NCI-H1105 treated with DMSO at 0.1 percent for 48 hours (cell line): ENCODE measurements around the gene ADI1.
A peak's percentile ranks its signal among the peaks of the same experiment; 100 is the strongest.
"Not testable (repeated sequence)": the region's sequence is repeated elsewhere in the genome, so short reads cannot be mapped to it uniquely, and the experiment has no call there.

Source experiments
- DNase-seq: peaks from one replicate; lab custom pipeline; 2025; lab: John Stamatoyannopoulos, UW

The ADI1 gene

GRCh38 chr2:3493615-3494007 lies 25.7 kb downstream of the ADI1 start:
- DNase-seq = no peak

- DNase-seq = no peak
Observed at GRCh38 chr2:3492951-3493614, 26.2 kb downstream of the ADI1 start.

GRCh38 chr2:3492475-3492787 lies 26.9 kb downstream of the ADI1 start:
- DNase-seq = not testable (repeated sequence)

GRCh38 chr2:3491716-3492474 lies 27.4 kb downstream of the ADI1 start:
- no peak for DNase-seq

GRCh38 chr2:3491306-3491705 lies 28.0 kb downstream of the ADI1 start:
- no peak for DNase-seq

GRCh38 chr2:3490191-3491170 lies 28.9 kb downstream of the ADI1 start:
- no peak for DNase-seq

GRCh38 chr2:3489764-3490115 lies 29.6 kb downstream of the ADI1 start:
- no peak for DNase-seq

GRCh38 chr2:3488855-3489763 lies 30.2 kb downstream of the ADI1 start:
- DNase-seq = no peak

GRCh38 chr2:3488061-3488531 lies 31.2 kb downstream of the ADI1 start:
- no peak for DNase-seq

GRCh38 chr2:3487432-3487831 lies 31.9 kb downstream of the ADI1 start:
- no peak for DNase-seq

GRCh38 chr2:3487028-3487425 lies 32.3 kb downstream of the ADI1 start:
- no peak for DNase-seq

GRCh38 chr2:3486047-3487027 lies 33.0 kb downstream of the ADI1 start:
- DNase-seq = no peak

GRCh38 chr2:3485166-3485565 lies 34.2 kb downstream of the ADI1 start:
- no peak for DNase-seq

GRCh38 chr2:3483986-3484960 lies 35.1 kb downstream of the ADI1 start:
- DNase-seq = no peak

- peak; percentile 52 for DNase-seq
Observed at GRCh38 chr2:3483227-3483985, 35.9 kb downstream of the ADI1 start.

- no peak for DNase-seq
Observed at GRCh38 chr2:3482363-3482821, 36.9 kb downstream of the ADI1 start.

GRCh38 chr2:3481736-3482362 lies 37.5 kb downstream of the ADI1 start:
- no peak for DNase-seq

GRCh38 chr2:3481011-3481400 lies 38.3 kb downstream of the ADI1 start:
- DNase-seq = no peak
